ENCODE data around the gene RASSF10. TPM values are rescaled to one million over a fixed set of nuclear protein-coding genes. Genes with fewer than 3 reads are reported as not detected.

The RASSF10 gene
- total and polyA plus RNA-seq, 12 donors, result 0.12 to 1.3 (median 0.28) TPM; not detected in 1

- Histone ChIP-seq H3K4me1 (peaks cover 0 to 20% (median 6%) of the 10 kb centered on the region in 9 donors), H3K9me3 (no peaks in the 10 kb centered on the region), H3K27ac (no peak overlapping the region), H3K36me3 (no peaks in the 10 kb centered on the region), H3K4me3 (no peak overlapping the region), H3K27me3 (peaks cover 0 to 75% (median 52%) of the 10 kb centered on the region in 7 donors)
- TF ChIP-seq CTCF (IDR thresholded peaks at IDR 0.05), result no peak
- intact Hi-C loops (cut with DNase I), result no loop called here
- no peak for ATAC-seq
- no peak for DNase-seq
Observed at GRCh38 chr11:13016415-13016814, 7.3 kb downstream of the RASSF10 start.

GRCh38 chr11:13019313-13019712 is 10.2 kb downstream of the RASSF10 start:
- intact Hi-C loops (cut with DNase I), result no loop called here
- 86 to 88% methylated on average over 4 of the region's 4 CpGs for WGBS, 2 donors
- Histone ChIP-seq H3K36me3 (no peaks in the 10 kb centered on the region), H3K4me1 (no peaks in the 10 kb centered on the region), H3K27ac (no peak overlapping the region), H3K9me3 (peaks cover 0 to 8% (median 0%) of the 10 kb centered on the region in 11 donors), H3K27me3 (peaks cover 0 to 46% (median 26%) of the 10 kb centered on the region in 7 donors), H3K4me3 (no peak overlapping the region)
- DNase-seq, result no peak
- no peak for TF ChIP-seq CTCF (IDR thresholded peaks at IDR 0.05)
- no peak for ATAC-seq

- Histone ChIP-seq H3K4me3 (no peak overlapping the region), H3K9me3 (peaks cover 0 to 8% (median 0%) of the 10 kb centered on the region in 11 donors), H3K4me1 (no peaks in the 10 kb centered on the region), H3K27me3 (peaks cover 0 to 27% (median 13%) of the 10 kb centered on the region in 7 donors), H3K36me3 (no peaks in the 10 kb centered on the region), H3K27ac (no peak overlapping the region)
- ATAC-seq (no peak), DNase-seq (no peak)
- TF ChIP-seq CTCF (IDR thresholded peaks at IDR 0.05), result no peak
- intact Hi-C loops (cut with DNase I), result no loop called here
- WGBS, 2 donors, result 73 to 75% methylated on average over 5 of the region's 5 CpGs
Observed at GRCh38 chr11:13023423-13023822, 14.3 kb downstream of the RASSF10 start.

- 72 to 88% methylated on average over 4 of the region's 4 CpGs for WGBS, 2 donors
- no peak for ATAC-seq
- no peak for TF ChIP-seq CTCF (IDR thresholded peaks at IDR 0.05)
- Histone ChIP-seq H3K27me3 (peaks cover 0 to 22% (median 12%) of the 10 kb centered on the region in 7 donors), H3K36me3 (no peaks in the 10 kb centered on the region), H3K9me3 (peaks cover 0 to 8% (median 0%) of the 10 kb centered on the region in 11 donors), H3K4me3 (no peak overlapping the region), H3K4me1 (peaks cover 0 to 17% (median 13%) of the 10 kb centered on the region in 9 donors), H3K27ac (no peak overlapping the region)
- DNase-seq, result no peak
- intact Hi-C loops (cut with DNase I), result no loop called here
Observed at GRCh38 chr11:13026722-13027121, 17.6 kb downstream of the RASSF10 start.
